GM18909 (cell line): ENCODE data around the gene MVK.

Experiments
- ATAC-seq: cut with Tn5 transposase; IDR thresholded peaks from one replicate; pipeline ENCODE4 v1.9.1; 2021; ENCODE audit warnings: mild to moderate bottlenecking; ENCODE audit not compliant: unreplicated experiment, poor library complexity

The MVK gene

DNA sequence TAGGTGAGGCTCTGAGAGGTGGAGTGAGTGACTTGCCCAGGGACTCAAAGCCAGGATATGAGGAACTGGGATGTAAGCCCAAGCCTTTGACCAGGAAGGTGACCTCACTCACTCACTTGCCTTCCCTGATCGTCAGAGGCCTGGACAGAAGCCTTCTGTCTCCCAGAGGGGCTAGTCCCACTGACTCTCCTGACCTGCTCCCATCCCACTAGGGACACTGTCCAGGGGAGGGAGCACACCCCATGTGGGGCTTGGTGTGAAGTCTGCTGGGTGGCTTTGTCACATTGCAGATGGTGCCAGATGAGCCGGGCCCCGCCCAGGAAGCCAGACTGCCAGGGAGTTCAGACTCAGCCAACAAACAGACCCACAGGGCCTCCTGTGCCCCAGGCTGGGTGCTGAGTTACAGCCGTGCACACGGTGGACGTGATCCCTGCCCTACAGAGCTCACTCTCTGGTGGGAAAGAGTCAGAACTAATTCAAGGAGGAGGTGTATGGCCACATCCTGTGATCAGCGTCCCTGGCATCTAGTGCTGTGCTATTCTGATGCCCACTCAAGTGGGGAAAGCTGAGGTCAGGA lies 28.6 kb upstream of the MVK start:
- no peak for ATAC-seq

GRCh38 chr12:109545826-109546225 lies 27.8 kb upstream of the MVK start:
- ATAC-seq = no peak

DNA sequence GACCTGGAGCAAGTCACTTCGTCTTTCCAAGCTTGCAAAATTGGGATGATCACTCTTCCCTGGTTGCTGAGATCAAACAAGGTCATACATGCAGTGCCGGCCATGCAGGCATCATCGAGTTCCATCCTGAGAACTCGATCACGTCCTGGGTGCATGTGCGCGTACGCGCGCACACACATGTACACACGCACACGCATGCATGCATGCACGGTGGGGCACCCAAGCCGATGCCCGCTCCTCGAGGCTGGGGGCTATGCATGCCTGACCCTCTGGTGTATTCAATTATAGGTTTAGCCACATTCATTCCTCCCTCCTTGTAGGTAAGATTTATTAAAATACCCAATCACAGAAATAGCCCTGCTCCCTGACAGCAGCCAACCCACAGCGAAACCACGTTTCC lies 26.3 kb upstream of the MVK start:
- no peak for ATAC-seq

- no peak for ATAC-seq
Observed at GRCh38 chr12:109548258-109548657, 25.3 kb upstream of the MVK start.

- ATAC-seq = no peak
Observed at GRCh38 chr12:109549613-109550270, 23.9 kb upstream of the MVK start.

DNA sequence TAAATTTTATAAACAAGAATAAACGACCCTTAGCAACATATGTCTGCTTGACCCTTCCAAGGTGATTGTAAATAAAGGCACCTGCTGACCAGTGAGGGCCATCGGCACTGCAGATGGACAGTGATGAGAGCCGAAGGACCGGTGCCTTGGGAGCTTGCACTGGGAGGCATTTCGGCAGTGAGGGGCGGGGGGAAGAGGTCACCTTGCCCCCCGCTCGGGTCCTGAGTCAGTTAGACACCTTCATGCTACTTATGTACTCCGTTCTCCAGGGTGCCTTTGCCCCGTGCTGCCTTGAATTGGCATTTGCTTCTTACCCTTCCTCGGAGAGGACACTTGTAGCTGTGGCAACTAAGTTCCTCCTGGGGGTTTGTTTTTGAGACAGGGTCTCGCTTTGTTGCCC lies 23.3 kb upstream of the MVK start:
- no peak for ATAC-seq

DNA sequence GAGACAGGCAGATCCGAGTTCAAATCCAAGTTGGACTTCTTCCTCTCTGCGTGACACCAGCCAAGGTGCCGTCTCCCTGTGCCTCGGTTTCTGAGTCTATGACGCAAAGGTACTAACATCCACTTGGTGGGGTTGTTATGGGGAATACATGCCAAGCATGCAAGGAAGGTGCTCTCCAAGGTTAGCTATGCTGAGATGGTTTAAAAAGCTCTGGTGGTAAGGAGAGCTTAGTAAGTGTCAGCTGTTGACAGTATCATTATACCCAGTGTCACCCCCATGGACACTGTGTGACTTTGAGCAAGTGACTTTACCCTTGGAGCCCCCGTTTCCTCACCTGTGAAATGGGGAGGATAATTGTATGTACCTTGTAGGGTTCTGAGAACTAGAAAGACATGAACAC lies 22.5 kb upstream of the MVK start:
- ATAC-seq = no peak

- no peak for ATAC-seq
Observed at GRCh38 chr12:109552971-109553370, 20.6 kb upstream of the MVK start.

- no peak for ATAC-seq
Observed at GRCh38 chr12:109553483-109553882, 20.1 kb upstream of the MVK start.

DNA sequence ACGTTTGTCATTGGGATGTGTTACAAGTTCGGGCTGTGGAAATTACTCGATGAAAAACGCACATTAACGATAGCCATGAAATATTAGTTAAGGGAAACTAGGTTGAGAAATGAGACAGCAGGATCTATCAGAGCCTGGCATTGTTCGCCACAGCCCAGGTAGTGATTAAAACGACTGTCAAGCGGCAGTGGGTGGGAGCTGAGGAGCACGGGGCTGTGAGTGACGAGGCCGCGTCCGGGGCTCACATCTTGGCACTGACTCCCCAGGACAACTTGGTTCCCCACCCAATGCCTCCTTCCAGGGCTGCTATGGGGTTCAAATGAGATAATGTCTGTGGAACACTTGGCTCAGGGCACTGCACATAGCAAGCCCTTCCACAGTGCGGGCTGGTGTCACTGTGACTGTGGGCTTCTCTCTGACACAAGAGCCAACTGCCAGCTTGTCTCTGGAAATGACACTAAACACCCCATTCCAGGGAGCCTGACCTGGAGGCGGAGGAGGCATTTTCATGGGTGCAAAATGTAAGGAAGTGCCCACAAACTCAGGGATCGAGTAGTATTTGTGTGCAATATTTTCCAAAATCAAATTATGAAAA lies 19.6 kb upstream of the MVK start:
- no peak for ATAC-seq

- no peak for ATAC-seq
Observed at GRCh38 chr12:109554761-109555160, 18.8 kb upstream of the MVK start.

DNA sequence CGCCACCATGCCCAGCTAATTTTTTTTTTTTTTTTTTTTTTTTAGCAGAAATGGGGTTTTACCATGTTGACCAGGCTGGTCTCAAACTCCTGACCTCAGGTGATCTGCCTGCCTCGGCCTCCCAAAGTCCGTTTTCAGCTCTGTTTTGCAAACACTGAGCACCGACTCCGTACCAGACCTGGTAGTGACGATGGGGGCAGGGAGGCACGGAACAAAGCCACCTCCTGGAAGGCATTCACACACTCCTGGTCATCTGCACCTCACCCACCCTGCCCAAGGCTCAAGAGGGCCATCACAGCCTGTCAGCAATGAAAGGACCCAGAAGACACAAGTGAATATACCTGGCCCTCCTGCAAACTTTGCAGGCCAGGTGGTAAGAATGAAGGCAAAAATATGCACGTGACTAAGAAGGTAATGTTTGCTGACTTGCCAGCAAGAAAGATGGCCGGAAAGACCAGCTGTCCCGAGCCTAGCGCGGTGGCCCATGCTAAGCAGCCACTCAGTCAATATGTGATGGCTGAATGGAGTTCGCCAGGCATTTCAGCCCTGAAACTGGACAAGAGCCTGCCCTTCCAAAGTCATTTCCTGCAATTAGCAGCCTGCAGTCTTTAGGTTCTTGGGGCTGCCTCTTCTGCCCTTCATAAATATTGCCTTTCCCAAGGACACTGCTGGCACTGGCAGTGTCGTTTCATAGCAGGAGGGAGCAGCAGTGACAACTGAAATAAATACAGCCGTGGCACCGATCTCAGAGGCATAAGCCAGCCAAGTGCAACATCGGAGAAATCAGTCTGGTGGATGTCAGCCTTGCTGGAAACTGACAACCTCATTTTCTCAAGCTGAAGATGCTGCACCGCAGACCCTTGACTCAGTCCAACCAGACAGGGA lies 17.9 kb upstream of the MVK start:
- ATAC-seq = no peak

GRCh38 chr12:109557200-109557599 lies 16.4 kb upstream of the MVK start:
- no peak for ATAC-seq

DNA sequence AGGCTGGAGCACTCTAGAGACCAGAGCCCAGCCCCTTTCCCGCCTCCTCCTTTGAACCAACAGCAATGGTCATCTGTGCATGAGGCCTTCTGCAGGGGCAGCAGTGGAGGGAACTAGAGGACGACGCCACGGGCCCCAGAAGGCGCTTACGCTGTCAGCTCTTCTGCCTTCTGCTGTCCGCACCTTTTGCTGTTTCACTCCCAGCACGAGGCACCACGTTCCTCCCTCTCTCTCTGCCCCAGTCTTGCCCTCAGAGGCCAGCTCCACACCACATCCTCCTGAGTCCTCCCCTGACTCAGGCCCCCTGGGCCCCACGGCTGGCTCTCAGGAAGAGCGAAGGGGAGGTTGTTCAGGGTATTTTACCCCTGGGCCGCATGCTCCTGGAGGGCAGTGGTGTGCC lies 15.8 kb upstream of the MVK start:
- ATAC-seq = no peak

- no peak for ATAC-seq
Observed at GRCh38 chr12:109558374-109559199, 15.0 kb upstream of the MVK start.

DNA sequence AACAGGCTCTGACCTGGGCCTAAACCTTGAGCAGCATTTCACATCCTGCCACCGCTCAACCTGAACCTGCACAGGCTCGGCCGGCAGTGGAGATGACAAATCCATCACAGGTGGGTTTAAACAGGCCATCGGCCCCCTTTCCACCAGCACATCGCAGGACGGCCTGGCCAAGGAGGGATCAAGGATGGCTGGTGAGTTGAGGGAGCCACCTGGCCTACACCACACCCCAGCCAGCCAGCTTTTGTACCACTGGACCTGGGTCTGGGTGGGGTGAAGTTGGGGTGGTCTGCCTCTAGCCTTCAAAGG lies 14.4 kb upstream of the MVK start:
- ATAC-seq = no peak

DNA sequence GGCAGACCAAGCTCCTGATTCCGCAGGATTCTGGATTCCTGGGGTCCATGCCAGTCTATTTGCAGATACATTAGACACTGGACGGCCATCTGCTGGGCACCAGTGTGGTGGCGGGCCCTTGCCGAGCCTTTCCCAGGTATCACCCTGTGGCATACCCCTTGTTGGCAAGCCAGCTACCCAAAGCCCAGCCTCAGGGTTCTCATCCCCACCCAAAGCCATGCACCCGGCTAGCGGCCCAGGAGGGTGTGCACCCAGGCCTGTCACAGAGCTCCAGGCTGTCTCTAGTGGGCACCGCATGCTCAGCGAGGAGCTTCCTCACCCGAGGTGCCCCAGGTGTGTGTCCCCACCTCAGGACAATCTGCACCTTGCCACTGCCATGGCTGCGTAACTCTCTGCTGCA lies 14.0 kb upstream of the MVK start:
- no peak for ATAC-seq

- ATAC-seq = no peak
Observed at GRCh38 chr12:109560867-109561710, 12.5 kb upstream of the MVK start.

- no peak for ATAC-seq
Observed at GRCh38 chr12:109561711-109562030, 11.9 kb upstream of the MVK start.

DNA sequence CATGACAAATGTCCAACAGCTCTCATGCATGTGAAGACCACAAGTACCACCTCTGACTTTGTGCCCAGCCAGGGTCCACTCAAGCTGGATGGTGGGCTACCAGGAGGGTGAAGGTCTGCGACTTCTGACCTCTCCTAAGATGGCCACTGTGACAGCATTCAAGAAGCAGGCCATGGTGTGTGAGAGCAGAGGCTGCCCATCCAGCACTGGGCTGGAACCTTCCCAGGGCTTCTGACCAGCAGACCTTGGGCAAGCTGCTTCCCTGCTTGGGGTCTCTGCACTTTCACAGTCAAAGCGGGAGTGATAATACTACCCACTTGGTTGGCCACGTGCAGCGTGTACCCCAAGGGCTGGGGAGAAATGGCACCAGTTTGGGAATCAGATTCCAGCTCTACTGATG lies 10.7 kb upstream of the MVK start:
- ATAC-seq = no peak
